ENCODE data around the gene CCNL2.
"Not testable (repeated sequence)": the region's sequence is repeated elsewhere in the genome, so short reads cannot be mapped to it uniquely, and the experiment has no call there.

The CCNL2 gene

DNA sequence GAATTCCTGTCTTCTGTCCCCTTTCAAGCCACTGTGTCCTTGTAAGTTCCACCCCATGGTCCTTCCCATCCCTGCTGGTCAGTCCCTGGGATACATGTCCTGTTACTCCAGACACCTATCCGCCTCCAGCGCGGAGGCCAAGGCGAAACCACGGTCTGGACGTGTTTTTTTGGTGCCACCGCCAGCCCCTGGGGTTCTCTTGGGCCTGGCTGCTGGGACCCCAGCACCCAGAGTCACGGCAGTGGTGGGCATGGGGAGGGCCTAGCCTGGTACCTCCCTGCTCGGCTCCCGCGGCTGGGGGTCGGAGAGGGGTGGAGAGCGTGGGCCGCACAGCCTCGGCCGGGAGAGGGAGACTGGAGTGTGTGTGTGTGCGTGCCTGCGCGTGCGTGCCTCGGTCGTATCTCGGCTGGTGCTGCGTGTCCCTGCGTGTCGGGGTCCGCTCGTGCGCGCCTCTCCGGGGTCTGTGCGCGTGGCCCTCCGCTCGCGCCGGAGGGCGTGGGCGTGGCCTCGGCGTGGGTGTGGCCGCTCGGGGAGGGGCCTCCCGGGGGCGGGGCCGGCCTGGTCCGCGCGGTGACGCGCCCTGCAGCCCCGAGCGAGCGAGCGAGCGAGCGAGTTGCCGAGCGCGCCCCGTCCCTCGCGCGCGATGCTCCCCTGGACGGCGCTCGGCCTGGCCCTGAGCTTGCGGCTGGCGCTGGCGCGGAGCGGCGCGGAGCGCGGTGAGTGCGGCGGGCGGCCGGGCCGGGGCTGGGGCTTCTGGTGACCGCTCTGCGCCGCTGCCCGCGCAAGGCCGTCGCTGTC is 36.2 kb upstream of the CCNL2 start, which contains the start of gene VWA1:
Gene VWA1, plus strand, starts transcription at position 585 of the 798 bp plus-strand sequence. Its CDS starts 59 bp downstream, at position 644.
- no peaks in the 10 kb centered on the region for H3K36me3 Mint-ChIP-seq (ENCODE audit: low read depth)
- H3K4me1 Mint-ChIP-seq (ENCODE audit: low read depth), result peaks cover 18% of the 10 kb centered on the region
- peaks cover 39% of the 10 kb centered on the region for H3K27me3 Mint-ChIP-seq
- H3K9me3 Mint-ChIP-seq, result no peaks in the 10 kb centered on the region
- peak within 1 kb of the TSS; percentile 36 for H3K4me3 Mint-ChIP-seq
- no peak within 1 kb of the TSS for H3K27ac Mint-ChIP-seq
- peak; percentile 80 for DNase-seq

GRCh38 chr1:1434824-1435105 is 35.6 kb upstream of the CCNL2 start:
- Mint-ChIP-seq H3K4me1 (ENCODE audit: low read depth) (peaks cover 18% of the 10 kb centered on the region), H3K27me3 (peaks cover 44% of the 10 kb centered on the region), H3K4me3 (peak overlapping the region; percentile 36), H3K36me3 (ENCODE audit: low read depth) (no peaks in the 10 kb centered on the region), H3K9me3 (no peaks in the 10 kb centered on the region), H3K27ac (no peak overlapping the region)
- no peak for DNase-seq

DNA sequence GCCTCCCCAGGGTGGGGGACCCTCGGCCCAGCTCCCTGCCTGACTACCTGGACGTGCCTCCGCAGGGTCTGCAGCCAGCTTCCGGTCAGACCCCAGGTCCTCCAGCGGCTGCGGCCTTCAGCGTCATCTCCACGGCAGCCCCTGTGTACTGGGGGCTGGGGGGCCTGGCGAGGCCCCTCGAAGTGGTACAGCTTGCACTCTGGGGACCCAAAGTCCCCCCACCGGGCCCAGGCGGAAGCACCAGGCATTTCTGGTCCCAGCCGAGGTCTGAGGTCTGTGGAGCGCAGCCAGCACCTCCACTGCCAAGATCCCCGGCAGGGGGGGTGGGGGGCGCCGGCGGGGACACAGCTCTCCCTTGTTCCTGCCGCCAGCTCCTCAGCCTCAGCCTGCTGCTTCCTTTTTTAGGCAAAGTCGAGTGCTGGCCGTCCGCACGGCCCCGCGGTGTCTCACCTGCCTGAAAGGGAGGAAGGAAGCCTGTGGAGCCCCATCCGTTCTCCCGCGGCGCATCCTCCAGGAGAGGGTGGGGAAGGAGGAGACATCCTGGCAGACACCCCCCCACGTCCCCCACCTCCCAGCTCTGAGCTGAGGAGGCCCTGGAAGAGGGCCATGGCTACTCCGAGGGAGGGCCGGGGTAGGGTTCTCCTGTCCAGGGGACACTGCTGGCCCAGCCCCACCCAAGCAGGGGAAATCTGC is 35.1 kb upstream of the CCNL2 start:
- H3K36me3 Mint-ChIP-seq (ENCODE audit: low read depth), result no peaks in the 10 kb centered on the region
- H3K4me3 Mint-ChIP-seq, result no peak overlapping the region
- peaks cover 49% of the 10 kb centered on the region for H3K27me3 Mint-ChIP-seq
- H3K4me1 Mint-ChIP-seq (ENCODE audit: low read depth), result peaks cover 18% of the 10 kb centered on the region
- DNase-seq, result no peak
- no peaks in the 10 kb centered on the region for H3K9me3 Mint-ChIP-seq
- no peak overlapping the region for H3K27ac Mint-ChIP-seq

- Mint-ChIP-seq H3K9me3 (no peaks in the 10 kb centered on the region), H3K36me3 (ENCODE audit: low read depth) (no peaks in the 10 kb centered on the region), H3K4me1 (ENCODE audit: low read depth) (peaks cover 18% of the 10 kb centered on the region), H3K27me3 (peaks cover 49% of the 10 kb centered on the region), H3K4me3 (peak overlapping the region; percentile 51), H3K27ac (peak overlapping the region; percentile 80)
- peak; percentile 70 for DNase-seq
Measured at GRCh38 chr1:1433804-1434130, 34.6 kb upstream of the CCNL2 start.

GRCh38 chr1:1432951-1433803 is 34.0 kb upstream of the CCNL2 start:
- peak overlapping the region; percentile 80 for H3K27ac Mint-ChIP-seq
- peaks cover 48% of the 10 kb centered on the region for H3K27me3 Mint-ChIP-seq
- DNase-seq, result no peak
- peak overlapping the region; percentile 51 for H3K4me3 Mint-ChIP-seq
- H3K9me3 Mint-ChIP-seq, result no peaks in the 10 kb centered on the region
- no peaks in the 10 kb centered on the region for H3K36me3 Mint-ChIP-seq (ENCODE audit: low read depth)
- H3K4me1 Mint-ChIP-seq (ENCODE audit: low read depth), result peaks cover 18% of the 10 kb centered on the region

DNA sequence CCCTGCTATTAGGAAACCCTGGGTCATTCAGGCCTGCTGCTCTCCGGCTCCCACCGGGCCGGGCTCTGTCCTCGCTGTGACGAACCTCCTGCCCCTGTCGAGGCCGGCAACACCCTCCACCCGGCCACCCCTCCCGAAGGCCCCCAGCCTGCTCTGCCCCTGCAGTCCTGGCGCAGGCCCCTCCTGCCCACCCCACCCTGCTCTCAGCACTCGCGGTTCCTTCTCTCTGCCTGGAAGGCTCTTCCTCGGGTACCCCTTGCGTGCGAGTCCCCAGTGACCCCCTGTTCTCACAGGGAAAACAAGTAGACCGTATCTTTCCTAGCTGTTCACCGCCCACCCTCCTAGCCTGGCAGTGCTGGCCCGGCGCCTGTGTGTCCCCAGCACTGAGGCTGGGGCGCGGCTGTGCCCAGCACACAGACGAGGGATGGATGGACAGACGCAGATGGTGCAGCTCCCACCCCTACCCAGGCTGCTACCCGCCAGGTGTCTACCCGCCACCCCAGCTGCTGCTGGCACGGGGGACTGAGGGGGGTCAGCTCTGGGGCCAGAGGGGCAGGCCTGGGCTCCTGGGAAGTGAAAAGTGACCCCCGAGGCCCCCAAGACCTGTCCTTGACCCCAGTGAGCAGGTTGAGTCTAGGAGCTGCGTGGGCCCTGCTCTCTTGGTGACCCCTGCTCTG is 33.3 kb upstream of the CCNL2 start:
- Mint-ChIP-seq H3K9me3 (no peaks in the 10 kb centered on the region), H3K36me3 (ENCODE audit: low read depth) (no peaks in the 10 kb centered on the region), H3K27me3 (peaks cover 47% of the 10 kb centered on the region), H3K4me3 (no peak overlapping the region), H3K4me1 (ENCODE audit: low read depth) (peaks cover 18% of the 10 kb centered on the region), H3K27ac (no peak overlapping the region)
- DNase-seq, result no peak

DNA sequence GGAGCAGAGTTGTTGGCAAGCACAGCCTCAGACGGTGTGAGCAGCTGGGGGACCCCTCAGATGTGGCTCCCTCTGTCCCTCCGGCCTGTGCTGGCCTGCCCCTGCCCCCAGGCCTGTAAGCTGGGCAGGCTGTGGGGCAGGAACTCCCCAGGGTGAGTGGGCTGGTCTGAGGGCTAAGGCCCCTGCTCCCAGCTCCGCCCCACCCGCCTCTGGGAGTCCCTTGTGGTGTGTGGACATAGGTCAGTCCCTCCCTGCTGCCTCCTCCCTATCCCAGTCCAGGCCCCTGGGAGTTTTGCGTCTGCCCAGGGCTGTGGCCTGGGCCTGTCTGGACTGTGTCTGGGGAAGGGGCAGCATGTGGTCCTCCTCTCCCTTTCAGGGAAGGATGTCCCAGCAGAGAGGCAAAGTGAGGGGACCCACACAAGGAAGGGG is 32.7 kb upstream of the CCNL2 start:
- H3K4me1 Mint-ChIP-seq (ENCODE audit: low read depth), result peaks cover 18% of the 10 kb centered on the region
- no peaks in the 10 kb centered on the region for H3K36me3 Mint-ChIP-seq (ENCODE audit: low read depth)
- no peak overlapping the region for H3K27ac Mint-ChIP-seq
- no peak for DNase-seq
- H3K9me3 Mint-ChIP-seq, result no peaks in the 10 kb centered on the region
- H3K4me3 Mint-ChIP-seq, result no peak overlapping the region
- peaks cover 46% of the 10 kb centered on the region for H3K27me3 Mint-ChIP-seq

GRCh38 chr1:1430992-1431844 is 32.1 kb upstream of the CCNL2 start:
- Mint-ChIP-seq H3K9me3 (no peaks in the 10 kb centered on the region), H3K4me1 (ENCODE audit: low read depth) (peaks cover 16% of the 10 kb centered on the region), H3K27me3 (peaks cover 43% of the 10 kb centered on the region), H3K4me3 (no peak overlapping the region), H3K36me3 (ENCODE audit: low read depth) (no peaks in the 10 kb centered on the region), H3K27ac (no peak overlapping the region)
- no peak for DNase-seq

GRCh38 chr1:1430114-1430982 is 31.2 kb upstream of the CCNL2 start:
- DNase-seq, result no peak
- H3K9me3 Mint-ChIP-seq, result no peaks in the 10 kb centered on the region
- peaks cover 46% of the 10 kb centered on the region for H3K27me3 Mint-ChIP-seq
- no peak overlapping the region for H3K27ac Mint-ChIP-seq
- H3K36me3 Mint-ChIP-seq (ENCODE audit: low read depth), result no peaks in the 10 kb centered on the region
- H3K4me1 Mint-ChIP-seq (ENCODE audit: low read depth), result peaks cover 15% of the 10 kb centered on the region
- H3K4me3 Mint-ChIP-seq, result no peak overlapping the region

- Mint-ChIP-seq H3K4me3 (no peak overlapping the region), H3K9me3 (no peaks in the 10 kb centered on the region), H3K36me3 (ENCODE audit: low read depth) (no peaks in the 10 kb centered on the region), H3K4me1 (ENCODE audit: low read depth) (peaks cover 10% of the 10 kb centered on the region), H3K27ac (no peak overlapping the region), H3K27me3 (peaks cover 46% of the 10 kb centered on the region)
- no peak for DNase-seq
Measured at GRCh38 chr1:1429671-1430073, 30.5 kb upstream of the CCNL2 start.

DNA sequence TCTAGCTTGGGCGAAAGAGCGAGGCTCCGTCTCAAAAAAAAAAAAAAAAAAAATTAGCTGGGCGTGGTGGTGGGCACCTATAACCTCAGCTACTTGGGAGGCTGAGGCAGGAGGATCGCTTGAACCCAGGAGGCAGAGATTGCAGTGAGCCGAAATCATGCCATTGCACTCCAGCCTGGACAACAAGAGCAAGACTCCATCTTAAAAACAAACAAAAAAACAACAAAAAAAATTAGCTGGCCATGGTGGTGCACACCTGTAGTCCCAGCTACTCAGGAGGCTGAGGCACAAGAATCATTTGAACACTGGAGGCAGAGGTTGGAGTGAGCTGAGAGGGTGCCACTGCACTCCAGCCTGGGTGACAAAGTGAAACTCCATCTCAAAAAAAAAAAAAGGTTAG is 29.8 kb upstream of the CCNL2 start:
- H3K4me3 Mint-ChIP-seq; H3K4me1 Mint-ChIP-seq (ENCODE audit: low read depth); H3K27ac Mint-ChIP-seq; DNase-seq; H3K36me3 Mint-ChIP-seq (ENCODE audit: low read depth); H3K9me3 Mint-ChIP-seq: not testable (repeated sequence)
- peaks cover 46% of the 10 kb centered on the region for H3K27me3 Mint-ChIP-seq

DNA sequence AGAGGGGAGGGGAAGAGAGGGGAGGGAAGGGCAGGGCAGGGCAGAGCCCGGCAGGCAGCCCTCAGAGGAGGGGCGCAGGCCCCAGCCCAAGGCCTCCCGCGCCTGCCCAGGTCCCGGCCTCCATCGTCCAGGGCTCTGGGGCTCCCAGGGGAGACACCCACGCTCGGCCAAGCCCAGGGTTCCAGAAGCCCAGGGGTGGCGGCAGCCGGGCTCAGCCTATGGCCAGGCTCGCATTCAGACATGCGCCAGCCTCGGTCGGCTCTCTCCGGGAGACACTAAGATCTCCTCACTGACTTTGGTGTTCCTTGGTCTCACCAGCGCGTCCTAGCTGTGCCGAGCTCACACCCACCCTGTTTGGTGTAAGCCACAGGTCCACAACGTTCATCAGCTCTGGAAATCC is 29.0 kb upstream of the CCNL2 start:
- Mint-ChIP-seq H3K36me3 (ENCODE audit: low read depth) (no peaks in the 10 kb centered on the region), H3K27ac (no peak overlapping the region), H3K4me3 (no peak overlapping the region), H3K4me1 (ENCODE audit: low read depth) (peaks cover 2% of the 10 kb centered on the region), H3K9me3 (no peaks in the 10 kb centered on the region), H3K27me3 (peaks cover 47% of the 10 kb centered on the region)
- no peak for DNase-seq

- no peak overlapping the region for H3K4me3 Mint-ChIP-seq
- no peak overlapping the region for H3K27ac Mint-ChIP-seq
- no peaks in the 10 kb centered on the region for H3K36me3 Mint-ChIP-seq (ENCODE audit: low read depth)
- no peak for DNase-seq
- peaks cover 51% of the 10 kb centered on the region for H3K27me3 Mint-ChIP-seq
- H3K9me3 Mint-ChIP-seq, result no peaks in the 10 kb centered on the region
- H3K4me1 Mint-ChIP-seq (ENCODE audit: low read depth), result peaks cover 4% of the 10 kb centered on the region
Measured at GRCh38 chr1:1427820-1428148, 28.6 kb upstream of the CCNL2 start.

All from activated T-cell treated with anti-CD3 and anti-CD28 coated beads, Interleukin-2, amount 50 U/mL, for 24 hours (primary cell).